HUES48 (cell line): ENCODE results near the gene TPGS2.
"Not testable (repeated sequence)": the region's sequence is repeated elsewhere in the genome, so short reads cannot be mapped to it uniquely, and the experiment has no call there.

ENCODE experiments used
- H3K27ac ChIP-seq: one replicate; pipeline ENCODE4 v1.7.0; 2013; ENCODE audit warnings: low read depth, low read length, inconsistent platforms
- H3K27me3 ChIP-seq: 2 replicates; pipeline ENCODE4 v1.6.1; 2013; ENCODE audit warnings: mild to moderate bottlenecking, low read length; ENCODE audit not compliant: control insufficient read depth, insufficient read depth
- H3K36me3 ChIP-seq: 2 replicates; pipeline ENCODE4 v1.6.1; 2013; ENCODE audit warnings: low read length; ENCODE audit not compliant: control insufficient read depth, insufficient read depth
- H3K4me1 ChIP-seq: 2 replicates; pipeline ENCODE4 v1.6.1; 2013; ENCODE audit warnings: mild to moderate bottlenecking, low read length; ENCODE audit not compliant: control insufficient read depth, insufficient read depth
- H3K4me3 ChIP-seq: 2 replicates; pipeline ENCODE4 v1.5.1; 2013; ENCODE audit warnings: mild to moderate bottlenecking, low read depth, low read length
- H3K9ac ChIP-seq: 2 replicates; pipeline ENCODE4 v1.6.1; 2013; ENCODE audit warnings: mild to moderate bottlenecking, low read depth, low read length, moderate library complexity
- H3K9me3 ChIP-seq: 2 replicates; pipeline ENCODE4 v1.6.1; 2013; ENCODE audit warnings: low read length; ENCODE audit not compliant: control insufficient read depth, insufficient read depth

TPGS2 gene, protein sequence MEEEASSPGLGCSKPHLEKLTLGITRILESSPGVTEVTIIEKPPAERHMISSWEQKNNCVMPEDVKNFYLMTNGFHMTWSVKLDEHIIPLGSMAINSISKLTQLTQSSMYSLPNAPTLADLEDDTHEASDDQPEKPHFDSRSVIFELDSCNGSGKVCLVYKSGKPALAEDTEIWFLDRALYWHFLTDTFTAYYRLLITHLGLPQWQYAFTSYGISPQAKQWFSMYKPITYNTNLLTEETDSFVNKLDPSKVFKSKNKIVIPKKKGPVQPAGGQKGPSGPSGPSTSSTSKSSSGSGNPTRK

DNA sequence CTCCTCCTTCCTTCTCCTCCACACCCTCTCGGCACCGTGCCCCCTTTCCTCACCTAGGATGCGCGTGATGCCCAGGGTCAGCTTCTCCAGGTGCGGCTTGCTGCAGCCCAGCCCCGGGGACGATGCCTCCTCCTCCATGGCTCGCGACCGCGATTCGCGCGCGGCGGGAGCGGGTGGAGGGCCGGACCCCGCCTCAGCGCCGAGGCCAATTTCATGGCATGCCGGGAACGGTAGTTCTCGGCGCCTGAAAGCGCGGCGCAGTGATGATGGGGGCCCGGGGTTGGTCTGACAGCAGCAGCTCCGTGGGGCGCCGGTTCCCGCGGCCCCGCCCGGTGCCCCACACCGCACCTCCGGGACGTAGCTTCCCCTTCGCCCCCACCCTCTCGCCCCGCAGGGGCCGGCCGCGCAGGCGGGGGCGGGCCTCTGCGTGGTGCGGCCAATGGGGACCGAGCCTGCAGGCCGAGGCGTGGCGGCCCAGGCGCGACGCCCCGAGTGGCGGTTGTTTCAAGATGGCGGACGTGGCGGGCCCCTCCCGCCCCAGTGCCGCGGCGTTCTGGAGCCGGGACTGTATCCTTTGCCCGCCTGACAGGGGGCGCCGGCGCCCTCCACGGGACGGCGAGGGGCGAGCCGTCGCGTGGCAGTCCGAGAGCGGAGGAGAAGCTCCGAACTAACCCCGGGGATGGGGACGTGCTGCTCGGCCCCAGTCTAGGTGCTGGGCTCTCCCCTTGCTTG lies at the start of gene TPGS2, which contains the start of gene KIAA1328:
Gene TPGS2 (minus strand): TSS at position 373 of the 732 bp plus-strand sequence. CDS start 235 bp downstream, at position 138.
Gene KIAA1328 (plus strand): TSS at position 498 of the 732 bp plus-strand sequence. CDS start 12 bp downstream, at position 510.
- Histone ChIP-seq H3K9ac (peak within 1 kb of the TSS; percentile 78), H3K27ac (peak within 1 kb of the TSS; percentile 77), H3K36me3 (peaks cover 10% of the 10 kb centered on the region), H3K9me3 (no peaks in the 10 kb centered on the region), H3K27me3 (no peaks in the 10 kb centered on the region), H3K4me3 (peak within 1 kb of the TSS; percentile 90), H3K4me1 (peaks cover 15% of the 10 kb centered on the region)

GRCh38 chr18:36873826-36874225 lies 45.0 kb upstream of the TPGS2 start:
- H3K36me3 ChIP-seq, H3K27me3 ChIP-seq: not testable (repeated sequence)

DNA sequence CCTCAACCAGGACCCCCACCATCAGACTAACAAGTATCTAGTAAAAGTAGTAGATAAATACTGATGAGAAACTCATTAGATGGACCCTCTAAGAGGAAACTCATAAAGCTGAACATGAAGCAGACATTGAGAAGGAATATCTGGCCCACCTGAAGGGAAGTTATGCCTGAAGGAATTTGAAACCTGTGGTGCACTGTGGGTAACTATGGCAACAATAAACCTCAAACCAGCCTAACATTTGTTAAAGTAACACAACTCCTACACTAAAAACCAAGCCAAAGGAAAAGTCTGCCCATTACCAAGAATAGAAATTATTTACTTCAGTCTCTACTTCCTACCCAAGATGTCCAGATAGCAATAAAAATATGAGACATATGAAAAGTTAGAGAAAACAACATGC lies 43.5 kb upstream of the TPGS2 start:
- no peak overlapping the region for H3K27ac ChIP-seq
- no peak overlapping the region for H3K9ac ChIP-seq
- no peak overlapping the region for H3K4me3 ChIP-seq
- no peaks in the 10 kb centered on the region for H3K9me3 ChIP-seq
- H3K36me3 ChIP-seq = no peaks in the 10 kb centered on the region
- peaks cover 10% of the 10 kb centered on the region; the same call in 1 of the 2 replicates for H3K4me1 ChIP-seq
- no peaks in the 10 kb centered on the region for H3K27me3 ChIP-seq

More at GRCh38 chr18:36873826-36874225, 45.0 kb upstream of the TPGS2 start:
- not testable (repeated sequence) for H3K4me3 ChIP-seq, H3K9ac ChIP-seq, H3K27ac ChIP-seq, H3K9me3 ChIP-seq
- H3K4me1 ChIP-seq = peaks cover 10% of the 10 kb centered on the region; the same call in 1 of the 2 replicates

GRCh38 chr18:36871801-36872200 lies 43.0 kb upstream of the TPGS2 start:
- Histone ChIP-seq H3K9me3 (no peaks in the 10 kb centered on the region), H3K4me3 (no peak overlapping the region), H3K27me3 (no peaks in the 10 kb centered on the region), H3K4me1 (peaks cover 10% of the 10 kb centered on the region; the same call in 1 of the 2 replicates), H3K27ac (no peak overlapping the region), H3K36me3 (no peaks in the 10 kb centered on the region), H3K9ac (no peak overlapping the region)

GRCh38 chr18:36867056-36867455 lies 38.3 kb upstream of the TPGS2 start:
- H3K9ac ChIP-seq = no peak overlapping the region
- H3K4me1 ChIP-seq = 0 out of 2 replicates have a peak, but pooled peaks cover 4% of the 10 kb centered on the region
- no peaks in the 10 kb centered on the region for H3K36me3 ChIP-seq
- no peaks in the 10 kb centered on the region for H3K9me3 ChIP-seq
- H3K4me3 ChIP-seq = no peak overlapping the region
- no peak overlapping the region for H3K27ac ChIP-seq
- H3K27me3 ChIP-seq = no peaks in the 10 kb centered on the region

GRCh38 chr18:36862182-36862581 lies 33.4 kb upstream of the TPGS2 start:
- Histone ChIP-seq H3K36me3 (no peaks in the 10 kb centered on the region), H3K4me1 (no peaks in the 10 kb centered on the region), H3K27me3 (no peaks in the 10 kb centered on the region), H3K9me3 (no peaks in the 10 kb centered on the region), H3K27ac (no peak overlapping the region), H3K4me3 (no peak overlapping the region), H3K9ac (no peak overlapping the region)

DNA sequence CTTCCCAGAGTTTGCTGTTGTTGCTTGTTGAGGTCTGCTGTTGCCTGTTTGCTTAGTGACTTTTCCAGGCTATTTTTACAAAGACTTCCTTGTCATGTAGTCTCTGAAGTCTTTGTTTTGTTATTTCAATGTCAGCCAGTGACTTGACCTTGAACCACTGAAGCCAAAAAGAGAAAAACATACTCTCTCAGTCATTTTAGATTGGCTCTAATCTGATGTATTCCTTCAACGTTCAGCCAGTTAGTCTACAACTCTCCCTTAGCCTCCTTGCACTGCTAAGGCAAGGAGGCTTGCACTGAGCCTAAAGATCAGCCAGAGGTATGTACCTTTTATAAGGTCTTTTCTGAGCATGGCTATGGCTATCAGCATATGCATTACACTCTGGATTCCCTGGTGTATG lies 28.0 kb upstream of the TPGS2 start:
- no peaks in the 10 kb centered on the region for H3K9me3 ChIP-seq
- peaks cover 7% of the 10 kb centered on the region for H3K4me1 ChIP-seq
- H3K9ac ChIP-seq = no peak overlapping the region
- no peak overlapping the region for H3K27ac ChIP-seq
- no peaks in the 10 kb centered on the region for H3K36me3 ChIP-seq
- H3K4me3 ChIP-seq = no peak overlapping the region
- no peaks in the 10 kb centered on the region for H3K27me3 ChIP-seq

DNA sequence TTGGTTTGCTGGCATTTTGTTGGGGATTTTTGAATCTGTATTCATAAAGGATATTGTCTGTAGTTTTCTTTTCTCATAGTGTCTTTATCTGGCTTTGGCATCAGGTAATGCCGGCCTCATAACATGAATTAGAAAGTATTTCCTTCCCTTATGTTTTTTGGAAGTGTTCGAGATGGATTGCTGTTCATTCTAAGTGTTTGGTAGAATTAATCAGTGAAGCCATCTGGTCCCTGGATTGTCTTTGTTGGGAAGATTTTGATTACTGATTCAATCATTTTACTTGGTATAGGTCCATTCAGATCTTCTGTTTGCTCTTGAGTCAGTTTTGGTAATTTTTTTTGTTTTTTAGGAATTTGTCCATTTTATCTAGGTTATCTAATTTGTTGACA lies 22.4 kb upstream of the TPGS2 start:
- Histone ChIP-seq H3K9ac (no peak overlapping the region), H3K9me3 (no peaks in the 10 kb centered on the region), H3K27me3 (no peaks in the 10 kb centered on the region), H3K36me3 (no peaks in the 10 kb centered on the region), H3K4me1 (no peaks in the 10 kb centered on the region), H3K27ac (no peak overlapping the region), H3K4me3 (no peak overlapping the region)

DNA sequence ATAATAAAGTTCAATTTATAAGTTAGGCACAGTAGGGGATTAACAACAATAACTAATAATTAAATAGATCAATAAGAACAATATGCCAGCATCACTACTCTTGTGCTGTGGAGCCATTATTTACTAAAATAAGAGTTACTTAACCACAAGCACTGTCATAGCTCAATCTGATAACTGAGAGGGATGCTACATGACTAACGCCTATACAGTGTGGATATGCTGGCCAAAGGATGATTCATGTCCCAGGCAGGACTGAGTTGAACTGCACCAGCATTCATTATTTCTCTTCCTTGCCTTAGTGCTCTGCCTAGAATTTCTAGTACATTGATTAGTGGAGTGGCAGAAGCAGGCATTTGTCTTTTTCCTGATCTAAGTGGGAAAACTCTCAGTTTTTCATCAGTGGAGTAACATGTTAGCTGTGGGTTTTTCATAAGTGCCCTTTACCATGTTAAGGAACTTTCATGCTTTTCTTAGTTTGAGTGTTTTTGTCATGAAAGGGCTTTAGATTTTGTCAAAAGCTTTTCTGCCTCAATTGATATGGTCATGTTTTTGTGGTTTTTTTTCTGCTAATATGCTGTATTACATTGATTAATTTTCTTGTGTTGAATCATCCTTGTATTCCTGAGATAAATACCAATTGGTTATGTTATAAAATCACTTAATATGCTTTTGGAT lies 21.9 kb upstream of the TPGS2 start:
- H3K9ac ChIP-seq = no peak overlapping the region
- no peaks in the 10 kb centered on the region for H3K36me3 ChIP-seq

DNA sequence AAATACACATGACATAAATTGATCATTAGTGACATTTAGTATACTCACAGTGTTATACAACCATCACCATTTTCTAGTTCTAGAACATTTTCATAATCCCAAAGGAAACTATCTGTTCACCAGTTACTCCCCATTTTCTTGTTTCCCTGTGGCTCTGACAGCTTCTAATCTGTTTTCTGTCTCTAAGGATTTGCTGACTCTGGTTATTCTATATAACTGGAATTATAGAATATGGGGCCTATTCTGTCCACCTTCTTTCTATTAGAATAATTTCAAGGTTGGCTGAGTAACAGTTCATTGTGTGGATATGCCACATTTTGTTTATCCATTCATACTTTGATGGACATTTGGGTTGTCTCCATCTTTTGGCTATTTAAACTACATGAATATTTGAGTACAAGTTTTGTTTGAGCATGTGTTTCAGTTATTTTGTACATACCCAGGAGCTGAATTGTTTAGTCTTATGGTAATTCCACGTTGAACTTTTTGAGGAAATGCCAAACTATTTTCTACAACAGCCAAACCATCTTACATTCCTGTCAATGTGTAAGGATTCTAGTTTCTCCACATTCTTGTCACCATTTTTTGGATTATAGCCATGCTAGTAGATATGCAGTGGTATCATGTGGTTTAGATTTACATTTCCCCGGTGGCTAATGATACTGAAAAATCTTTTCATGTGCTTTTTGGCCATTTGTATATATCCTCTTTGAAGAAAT lies 20.6 kb upstream of the TPGS2 start:
- no peaks in the 10 kb centered on the region for H3K4me1 ChIP-seq
- no peak overlapping the region for H3K9ac ChIP-seq
- no peaks in the 10 kb centered on the region for H3K9me3 ChIP-seq
- H3K27me3 ChIP-seq = no peaks in the 10 kb centered on the region
- no peak overlapping the region for H3K27ac ChIP-seq
- no peak overlapping the region for H3K4me3 ChIP-seq
- no peaks in the 10 kb centered on the region for H3K36me3 ChIP-seq

More for the DNA sequence above, 21.9 kb upstream of the TPGS2 start:
- Histone ChIP-seq H3K9me3 (no peaks in the 10 kb centered on the region), H3K27me3 (no peaks in the 10 kb centered on the region), H3K4me3 (no peak overlapping the region), H3K4me1 (no peaks in the 10 kb centered on the region), H3K27ac (no peak overlapping the region)
